IPS-18a (cell line): Measurements from ENCODE around the gene STAG1.
"Not testable (repeated sequence)": the region's sequence is repeated elsewhere in the genome, so short reads cannot be mapped to it uniquely, and the experiment has no call there.

Experiments
- H3K27ac ChIP-seq: one replicate; pipeline ENCODE4 v1.5.1; 2013; ENCODE audit warnings: low read length
- H3K27me3 ChIP-seq: one replicate; pipeline ENCODE4 v1.6.1; 2013; ENCODE audit warnings: mild to moderate bottlenecking, low read length; ENCODE audit not compliant: control insufficient read depth, insufficient read depth
- H3K36me3 ChIP-seq: one replicate; pipeline ENCODE4 v1.6.1; 2013; ENCODE audit warnings: low read depth, low read length; ENCODE audit not compliant: control insufficient read depth
- H3K4me1 ChIP-seq: one replicate; pipeline ENCODE4 v1.6.1; 2013; ENCODE audit warnings: low read depth, low read length; ENCODE audit not compliant: control insufficient read depth
- H3K4me3 ChIP-seq: one replicate; pipeline ENCODE4 v1.5.1; 2013; ENCODE audit warnings: low read length
- H3K9ac ChIP-seq: one replicate; pipeline ENCODE4 v1.6.1; 2013; ENCODE audit warnings: mild to moderate bottlenecking, low read length, moderate library complexity
- H3K9me3 ChIP-seq: one replicate; pipeline ENCODE4 v1.6.1; 2013; ENCODE audit warnings: low read depth, low read length; ENCODE audit not compliant: control insufficient read depth

STAG1 gene

GRCh38 chr3:136617969-136618525 lies 134.1 kb downstream of the STAG1 start:
- H3K9me3 ChIP-seq, H3K9ac ChIP-seq, H3K27ac ChIP-seq, H3K4me3 ChIP-seq, H3K36me3 ChIP-seq, H3K4me1 ChIP-seq, H3K27me3 ChIP-seq: not testable (repeated sequence)

GRCh38 chr3:136617198-136617597 lies 135.0 kb downstream of the STAG1 start:
- Histone ChIP-seq H3K27ac (no peak overlapping the region), H3K4me3 (no peak overlapping the region), H3K9ac (no peak overlapping the region), H3K36me3 (no peaks in the 10 kb centered on the region), H3K4me1 (no peaks in the 10 kb centered on the region), H3K9me3 (no peaks in the 10 kb centered on the region), H3K27me3 (no peaks in the 10 kb centered on the region)

DNA sequence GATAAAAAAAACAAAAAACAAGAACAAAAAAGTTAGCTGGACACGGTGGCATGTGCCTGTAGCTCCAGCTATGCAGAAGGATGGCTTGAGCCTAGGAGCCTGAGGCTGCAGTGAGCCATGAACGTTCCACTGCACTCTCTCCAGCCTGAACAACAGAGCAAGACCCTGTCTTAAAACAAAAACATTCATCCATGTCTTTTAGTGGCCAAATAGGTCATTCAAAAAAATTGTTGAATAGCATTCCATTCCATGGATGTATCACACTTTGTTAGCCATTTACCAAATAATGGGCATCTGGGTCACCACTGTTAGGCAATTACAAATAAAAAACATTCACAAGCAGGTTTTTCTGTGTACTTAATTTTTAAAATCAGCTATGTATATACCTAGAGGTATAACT lies 139.7 kb downstream of the STAG1 start:
- no peak overlapping the region for H3K27ac ChIP-seq
- no peaks in the 10 kb centered on the region for H3K27me3 ChIP-seq
- no peak overlapping the region for H3K9ac ChIP-seq
- H3K4me1 ChIP-seq = no peaks in the 10 kb centered on the region
- no peaks in the 10 kb centered on the region for H3K36me3 ChIP-seq
- no peaks in the 10 kb centered on the region for H3K9me3 ChIP-seq
- H3K4me3 ChIP-seq = no peak overlapping the region

- Histone ChIP-seq H3K4me1 (no peaks in the 10 kb centered on the region), H3K27ac (no peak overlapping the region), H3K9me3 (no peaks in the 10 kb centered on the region), H3K4me3 (no peak overlapping the region), H3K9ac (no peak overlapping the region), H3K36me3 (no peaks in the 10 kb centered on the region), H3K27me3 (no peaks in the 10 kb centered on the region)
Measured at GRCh38 chr3:136606990-136607389, 145.2 kb downstream of the STAG1 start.

GRCh38 chr3:136606216-136606615 lies 146.0 kb downstream of the STAG1 start:
- H3K9me3 ChIP-seq, H3K36me3 ChIP-seq, H3K9ac ChIP-seq, H3K4me3 ChIP-seq, H3K27ac ChIP-seq, H3K27me3 ChIP-seq, H3K4me1 ChIP-seq: not testable (repeated sequence)

DNA sequence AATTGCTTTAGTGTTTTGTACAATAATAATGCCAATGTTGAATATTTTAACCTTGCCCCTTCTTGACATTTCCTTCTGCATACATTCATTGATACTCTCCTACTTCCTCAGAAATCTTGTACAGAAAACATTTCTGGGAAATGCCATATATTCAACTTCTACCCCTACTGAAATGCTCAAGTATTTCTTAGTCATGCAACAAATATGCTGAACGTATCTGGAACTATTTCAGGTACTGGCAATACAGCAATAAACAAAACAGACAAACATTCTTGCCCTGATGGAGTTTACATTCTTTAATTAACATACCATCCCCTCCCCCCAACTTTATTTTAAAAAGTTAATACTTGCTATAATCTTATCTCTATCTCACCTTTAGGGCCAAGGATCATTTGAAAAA lies 147.2 kb downstream of the STAG1 start:
- H3K27ac ChIP-seq = no peak overlapping the region
- H3K4me3 ChIP-seq = no peak overlapping the region
- H3K4me1 ChIP-seq = no peaks in the 10 kb centered on the region
- no peaks in the 10 kb centered on the region for H3K9me3 ChIP-seq
- no peaks in the 10 kb centered on the region for H3K36me3 ChIP-seq
- no peak overlapping the region for H3K9ac ChIP-seq
- no peaks in the 10 kb centered on the region for H3K27me3 ChIP-seq

GRCh38 chr3:136602818-136603217 lies 149.4 kb downstream of the STAG1 start:
- no peaks in the 10 kb centered on the region for H3K4me1 ChIP-seq
- H3K27ac ChIP-seq = no peak overlapping the region
- H3K9ac ChIP-seq = no peak overlapping the region
- no peaks in the 10 kb centered on the region for H3K27me3 ChIP-seq
- H3K9me3 ChIP-seq = no peaks in the 10 kb centered on the region
- no peaks in the 10 kb centered on the region for H3K36me3 ChIP-seq
- no peak overlapping the region for H3K4me3 ChIP-seq

GRCh38 chr3:136595913-136596697 lies 156.1 kb downstream of the STAG1 start:
- Histone ChIP-seq H3K9ac (no peak overlapping the region), H3K27ac (no peak overlapping the region), H3K4me3 (no peak overlapping the region), H3K36me3 (no peaks in the 10 kb centered on the region), H3K9me3 (no peaks in the 10 kb centered on the region), H3K27me3 (no peaks in the 10 kb centered on the region), H3K4me1 (no peaks in the 10 kb centered on the region)

- Histone ChIP-seq H3K27ac (no peak overlapping the region), H3K36me3 (no peaks in the 10 kb centered on the region), H3K27me3 (no peaks in the 10 kb centered on the region), H3K4me1 (no peaks in the 10 kb centered on the region), H3K9me3 (no peaks in the 10 kb centered on the region), H3K9ac (no peak overlapping the region), H3K4me3 (no peak overlapping the region)
Measured at GRCh38 chr3:136586580-136586979, 165.6 kb downstream of the STAG1 start.

DNA sequence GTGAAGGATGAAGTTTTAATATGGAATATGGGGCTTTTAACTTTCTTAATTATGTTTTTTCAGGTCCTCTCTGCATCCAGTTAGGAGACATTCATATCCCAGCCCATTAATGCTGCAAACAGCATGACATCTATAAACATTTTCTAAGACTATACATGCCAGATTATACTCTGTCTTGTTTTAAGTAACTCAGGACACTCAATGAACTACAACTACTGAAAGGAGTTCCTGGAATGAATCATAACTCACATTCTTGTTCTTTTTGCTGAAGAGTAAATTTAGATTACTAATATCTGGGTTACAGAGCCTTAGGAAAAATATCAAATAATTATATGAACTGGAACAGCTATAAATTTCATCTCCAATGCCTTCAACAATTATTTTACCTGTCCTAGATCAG lies 167.4 kb downstream of the STAG1 start:
- H3K4me1 ChIP-seq = no peaks in the 10 kb centered on the region
- H3K4me3 ChIP-seq = no peak overlapping the region
- H3K9me3 ChIP-seq = no peaks in the 10 kb centered on the region
- no peaks in the 10 kb centered on the region for H3K27me3 ChIP-seq
- no peaks in the 10 kb centered on the region for H3K36me3 ChIP-seq
- no peak overlapping the region for H3K27ac ChIP-seq
- H3K9ac ChIP-seq = no peak overlapping the region

DNA sequence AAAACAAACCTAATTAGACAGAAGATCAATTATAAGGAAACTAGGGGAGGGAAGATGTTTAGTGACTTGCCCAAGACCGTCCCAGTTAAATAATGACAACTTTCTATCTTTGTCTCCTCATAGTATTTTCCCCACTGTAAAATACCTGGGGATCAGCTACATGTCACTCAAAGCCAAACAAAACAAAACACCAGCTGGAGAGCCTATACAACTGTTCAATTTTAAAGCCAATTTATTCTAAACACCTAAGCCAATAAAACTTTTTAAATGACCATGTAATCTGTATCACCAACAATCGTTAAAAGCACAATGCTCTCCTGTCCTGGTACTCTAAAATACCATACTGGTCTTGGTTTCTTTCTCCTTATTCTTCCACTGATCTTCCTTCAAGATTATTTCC lies 168.4 kb downstream of the STAG1 start:
- no peaks in the 10 kb centered on the region for H3K27me3 ChIP-seq
- no peak overlapping the region for H3K27ac ChIP-seq
- H3K9me3 ChIP-seq = no peaks in the 10 kb centered on the region
- no peak overlapping the region for H3K4me3 ChIP-seq
- no peak overlapping the region for H3K9ac ChIP-seq
- H3K36me3 ChIP-seq = no peaks in the 10 kb centered on the region
- no peaks in the 10 kb centered on the region for H3K4me1 ChIP-seq

DNA sequence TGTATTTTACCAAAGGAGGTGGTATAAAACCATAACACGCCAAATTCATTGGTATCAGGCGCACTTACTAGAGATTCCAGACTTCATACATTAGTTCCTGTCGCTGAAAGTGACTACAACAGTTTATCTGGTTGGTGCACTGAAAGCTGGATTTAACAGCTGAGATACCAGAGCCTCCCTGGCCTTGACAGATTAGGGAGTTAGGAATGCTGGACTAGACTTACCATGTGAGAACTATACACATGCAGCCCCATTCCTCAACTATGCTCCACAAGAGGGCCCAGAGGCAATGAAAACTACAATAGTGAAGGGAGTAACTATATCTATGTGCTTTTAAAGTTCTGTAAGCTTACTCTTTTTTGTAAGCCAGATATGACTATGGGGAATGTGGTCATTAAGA lies 174.4 kb downstream of the STAG1 start:
- Histone ChIP-seq H3K9ac (no peak overlapping the region), H3K27me3 (no peaks in the 10 kb centered on the region), H3K36me3 (no peaks in the 10 kb centered on the region), H3K4me1 (no peaks in the 10 kb centered on the region), H3K4me3 (no peak overlapping the region), H3K9me3 (no peaks in the 10 kb centered on the region), H3K27ac (no peak overlapping the region)
